ENCODE results near the gene KLHL29. TPM values are rescaled to one million over a fixed set of nuclear protein-coding genes. Genes with fewer than 3 reads are reported as not detected.
A peak's percentile ranks its signal among the peaks of the same experiment; 100 is the strongest.

KLHL29 gene
- total RNA-seq, 1 experiment from 2014 or later = 2.4 TPM

GRCh38 chr2:23681356-23682140 is 296.6 kb downstream of the KLHL29 start:
- H3K27ac Mint-ChIP-seq = peak overlapping the region in 1 of 3 experiments; percentile 28; a peak in 1 of 7 replicates
- H2BK20ac ChIP-seq (ENCODE audit: low read depth, low read length, poor library complexity, severe bottlenecking) = no peak overlapping the region
- no peaks in the 10 kb centered on the region for H3K9me3 ChIP-seq (ENCODE audit: control insufficient read depth, low read depth, low read length)
- H2BK12ac ChIP-seq (ENCODE audit: insufficient read length, low read depth, low read length) = no peak overlapping the region
- no peak overlapping the region for H3K27ac ChIP-seq (ENCODE audit: insufficient read length, low read depth, low read length)
- H3K4me1 Mint-ChIP-seq = peaks cover 4 to 15% of the 10 kb centered on the region in 2 experiments
- no peak overlapping the region for H3K14ac ChIP-seq (ENCODE audit: insufficient read depth, low read length)
- DNase-seq = no peak
- H3K27me3 Mint-ChIP-seq (ENCODE audit: low read depth) = peaks cover 9% of the 10 kb centered on the region
- H3K56ac ChIP-seq (ENCODE audit: insufficient read length, low read depth, low read length) = no peak overlapping the region
- H2BK15ac ChIP-seq (ENCODE audit: low read depth, low read length) = no peak overlapping the region
- H3K23ac ChIP-seq (ENCODE audit: insufficient read length, low read depth, low read length) = no peak overlapping the region
- no CpG with 5 or more reads among the region's 15 CpGs for WGBS (ENCODE audit: extremely low coverage, insufficient read length, low lambda C conversion rate)
- H4K20me1 ChIP-seq (ENCODE audit: control insufficient read depth, insufficient read depth, insufficient read length) = no peaks in the 10 kb centered on the region
- no peak overlapping the region for H3T11ph ChIP-seq (ENCODE audit: low read length)
- no peak overlapping the region for H2AFZ ChIP-seq (ENCODE audit: low read length)
- no peak overlapping the region for H2AK5ac ChIP-seq (ENCODE audit: insufficient read length, low read length)
- H3K9me3 Mint-ChIP-seq = peaks cover 0 to 3% of the 10 kb centered on the region in 2 experiments; a peak in 3 of 5 replicates
- no peak overlapping the region for H3K18ac ChIP-seq (ENCODE audit: insufficient read length, low read depth, low read length)
- no peaks in the 10 kb centered on the region for H3K27me3 ChIP-seq (ENCODE audit: insufficient read depth, low read length)
- H4K8ac ChIP-seq (replicated peaks; ENCODE audit: insufficient read length, low read depth, low read length) = no peak overlapping the region
- no peaks in the 10 kb centered on the region for H3K79me2 ChIP-seq (ENCODE audit: insufficient read depth, low read length)
- no peaks in the 10 kb centered on the region for H3K79me1 ChIP-seq (ENCODE audit: insufficient read depth, low read depth, low read length, poor library complexity, severe bottlenecking)
- no peak overlapping the region for H3K4ac ChIP-seq (ENCODE audit: low read depth, low read length)
- TF ChIP-seq, protein P1, sequence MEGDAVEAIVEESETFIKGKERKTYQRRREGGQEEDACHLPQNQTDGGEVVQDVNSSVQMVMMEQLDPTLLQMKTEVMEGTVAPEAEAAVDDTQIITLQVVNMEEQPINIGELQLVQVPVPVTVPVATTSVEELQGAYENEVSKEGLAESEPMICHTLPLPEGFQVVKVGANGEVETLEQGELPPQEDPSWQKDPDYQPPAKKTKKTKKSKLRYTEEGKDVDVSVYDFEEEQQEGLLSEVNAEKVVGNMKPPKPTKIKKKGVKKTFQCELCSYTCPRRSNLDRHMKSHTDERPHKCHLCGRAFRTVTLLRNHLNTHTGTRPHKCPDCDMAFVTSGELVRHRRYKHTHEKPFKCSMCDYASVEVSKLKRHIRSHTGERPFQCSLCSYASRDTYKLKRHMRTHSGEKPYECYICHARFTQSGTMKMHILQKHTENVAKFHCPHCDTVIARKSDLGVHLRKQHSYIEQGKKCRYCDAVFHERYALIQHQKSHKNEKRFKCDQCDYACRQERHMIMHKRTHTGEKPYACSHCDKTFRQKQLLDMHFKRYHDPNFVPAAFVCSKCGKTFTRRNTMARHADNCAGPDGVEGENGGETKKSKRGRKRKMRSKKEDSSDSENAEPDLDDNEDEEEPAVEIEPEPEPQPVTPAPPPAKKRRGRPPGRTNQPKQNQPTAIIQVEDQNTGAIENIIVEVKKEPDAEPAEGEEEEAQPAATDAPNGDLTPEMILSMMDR (conservative IDR thresholded peaks at IDR 0.05) = no peak
- no peak overlapping the region for H3K4me2 ChIP-seq (ENCODE audit: insufficient read depth, insufficient read length, low read length)
- H2BK5ac ChIP-seq (ENCODE audit: insufficient read length, low read length) = no peak overlapping the region
- H3K4me1 ChIP-seq (ENCODE audit: insufficient read depth, low read length) = no peaks in the 10 kb centered on the region
- H4K91ac ChIP-seq (ENCODE audit: insufficient read length, low read depth, low read length) = no peak overlapping the region
- no peak overlapping the region for H2BK120ac ChIP-seq (ENCODE audit: low read depth, low read length, poor library complexity, severe bottlenecking)
- H3K23me2 ChIP-seq (ENCODE audit: insufficient read length, low read depth, low read length, poor library complexity, severe bottlenecking) = no peaks in the 10 kb centered on the region
- no peak overlapping the region for H3K9ac ChIP-seq (ENCODE audit: extremely low read depth, insufficient read length, low read length)
- H3K36me3 Mint-ChIP-seq (ENCODE audit: insufficient read depth in 1 of 3, low read depth in 3 of 3) = peaks cover 0 to 4% (median 4%) of the 10 kb centered on the region in 3 experiments; a peak in 5 of 7 replicates
- H4K5ac ChIP-seq (ENCODE audit: insufficient read length, low read depth, low read length) = no peak overlapping the region
- no peak overlapping the region; a peak in 1 of 5 replicates for H3K4me3 Mint-ChIP-seq
